ENCODE measurements around the gene KIF27.
"Not testable (repeated sequence)": the region's sequence is repeated elsewhere in the genome, so short reads cannot be mapped to it uniquely, and the experiment has no call there.

DNA sequence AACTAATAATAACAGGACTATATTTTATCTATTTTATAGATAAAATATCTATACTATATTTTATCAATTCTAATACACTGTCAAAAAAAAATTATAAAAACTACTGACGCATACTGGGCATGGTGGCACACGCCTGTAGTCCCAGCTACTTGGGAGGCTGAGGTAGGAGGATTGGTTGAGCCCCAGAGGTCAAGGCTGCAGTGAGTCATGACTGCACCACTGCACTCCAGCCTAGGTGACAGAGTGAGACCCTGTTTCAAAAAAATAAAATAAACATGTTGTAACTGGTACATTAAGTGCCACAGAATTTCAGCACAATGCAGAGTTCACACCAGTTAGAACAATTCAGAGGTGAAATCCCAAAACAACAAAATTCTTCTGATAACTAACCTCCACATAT lies 34.7 kb downstream of the KIF27 start:
- not testable (repeated sequence) for TF ChIP-seq CTCF (IDR thresholded peaks at IDR 0.05; ENCODE audit: low read depth, low read length, missing input control); FOXA1 (IDR thresholded peaks at IDR 0.05); RAD21 (IDR thresholded peaks at IDR 0.05); TAF1 (conservative IDR thresholded peaks at IDR 0.05); NR2F2 (IDR thresholded peaks at IDR 0.05); RXRA (IDR thresholded peaks at IDR 0.05); GABPA (IDR thresholded peaks at IDR 0.05 in 1 of 2, conservative IDR thresholded peaks at IDR 0.05 in 1 of 2)

All from liver (tissue), 3 donors.